Astrocyte of the hippocampus (primary cell): ENCODE results near the gene ASS1.
"Not testable (repeated sequence)": the region's sequence is repeated elsewhere in the genome, so short reads cannot be mapped to it uniquely, and the experiment has no call there.

Source experiments
- DNase-seq: peaks from one replicate; pipeline ENCODE4 v3.0.0; 2011; ENCODE audit warnings: low read depth, low spot score

The ASS1 gene

GRCh38 chr9:130444565-130445221 lies at the start of gene ASS1:
Gene ASS1, plus strand, starts transcription at chr9:130444961. Its CDS starts 7,268 bp downstream, at chr9:130452229.
- peak; percentile 52 for DNase-seq

DNA sequence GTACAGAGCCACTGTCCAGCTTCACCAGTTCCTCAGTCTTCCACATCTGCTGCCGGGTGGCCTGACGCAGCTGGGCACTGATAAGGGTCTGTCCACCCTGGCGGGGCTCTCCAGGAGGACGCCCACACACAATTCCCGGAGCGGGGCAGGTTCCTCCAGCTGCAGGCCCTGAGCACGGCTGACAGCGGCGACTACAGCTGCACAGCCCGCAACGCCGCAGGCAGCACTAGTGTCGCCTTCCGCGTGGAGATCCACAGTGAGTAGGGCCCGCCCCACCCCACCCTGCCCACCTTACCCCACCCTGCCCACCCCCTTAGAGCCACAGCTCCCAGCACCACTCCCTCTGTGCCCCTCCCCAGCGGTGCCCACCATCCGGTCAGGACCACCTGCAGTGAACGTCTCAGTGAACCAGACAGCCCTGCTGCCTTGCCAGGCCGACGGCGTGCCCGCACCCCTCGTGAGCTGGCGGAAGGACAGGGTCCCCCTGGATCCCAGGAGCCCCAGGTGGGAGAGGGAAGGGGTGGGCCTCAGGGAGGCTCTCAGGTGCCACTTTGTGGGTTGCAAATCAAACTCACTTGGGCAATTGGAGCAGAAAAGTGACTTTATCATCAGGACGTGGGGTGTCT lies 48.8 kb upstream of the ASS1 start:
- no peak for DNase-seq

GRCh38 chr9:130396581-130396980 lies 48.2 kb upstream of the ASS1 start:
- DNase-seq = no peak

GRCh38 chr9:130398487-130399240 lies 46.1 kb upstream of the ASS1 start:
- DNase-seq = no peak

- DNase-seq = no peak
These were observed 45.0 kb upstream of the ASS1 start for GRCh38 chr9:130399768-130400167.

GRCh38 chr9:130400870-130401269 lies 43.9 kb upstream of the ASS1 start:
- DNase-seq = no peak

DNA sequence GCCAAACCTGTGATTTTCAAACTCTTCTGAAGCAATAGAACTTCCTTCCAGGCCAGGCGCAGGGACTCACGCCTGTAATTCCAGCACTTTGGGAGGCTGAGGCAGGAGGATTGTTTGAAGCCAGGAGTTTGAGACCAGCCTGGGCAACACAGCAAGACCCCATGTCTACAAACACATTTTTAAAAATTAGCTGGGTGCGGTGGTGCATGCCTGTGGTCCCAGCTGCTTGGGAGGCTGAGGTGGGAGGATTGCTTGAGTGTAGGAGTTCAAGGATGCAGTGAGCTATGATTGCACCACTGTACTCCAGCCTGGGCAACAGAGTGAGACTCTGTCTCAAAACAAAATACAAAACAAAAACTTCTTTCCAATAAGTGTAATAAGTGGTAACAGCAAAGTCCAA lies 43.0 kb upstream of the ASS1 start:
- not testable (repeated sequence) for DNase-seq

DNA sequence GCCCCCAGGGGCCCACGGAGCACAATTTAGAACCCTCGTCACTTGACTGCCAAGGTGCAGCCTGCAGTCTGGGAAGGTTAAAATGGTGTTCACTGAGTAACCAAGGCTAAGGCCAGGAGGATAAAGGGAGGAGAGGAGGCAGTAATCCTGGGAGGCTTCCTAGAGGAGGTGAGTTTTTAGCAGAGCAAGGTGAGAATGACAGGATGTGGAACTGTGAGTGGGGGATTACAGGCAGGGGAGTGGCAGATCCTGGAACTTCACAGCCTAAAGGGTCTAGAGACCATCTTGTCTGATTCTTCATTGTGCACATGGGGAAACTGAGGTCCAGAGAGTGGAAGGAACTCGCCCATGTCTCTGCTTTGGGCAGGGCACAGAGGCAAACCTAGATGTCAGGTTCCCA lies 42.5 kb upstream of the ASS1 start:
- DNase-seq = no peak

GRCh38 chr9:130402645-130403440 lies 41.9 kb upstream of the ASS1 start:
- DNase-seq = no peak

GRCh38 chr9:130405657-130406257 lies 39.0 kb upstream of the ASS1 start:
- no peak for DNase-seq

DNA sequence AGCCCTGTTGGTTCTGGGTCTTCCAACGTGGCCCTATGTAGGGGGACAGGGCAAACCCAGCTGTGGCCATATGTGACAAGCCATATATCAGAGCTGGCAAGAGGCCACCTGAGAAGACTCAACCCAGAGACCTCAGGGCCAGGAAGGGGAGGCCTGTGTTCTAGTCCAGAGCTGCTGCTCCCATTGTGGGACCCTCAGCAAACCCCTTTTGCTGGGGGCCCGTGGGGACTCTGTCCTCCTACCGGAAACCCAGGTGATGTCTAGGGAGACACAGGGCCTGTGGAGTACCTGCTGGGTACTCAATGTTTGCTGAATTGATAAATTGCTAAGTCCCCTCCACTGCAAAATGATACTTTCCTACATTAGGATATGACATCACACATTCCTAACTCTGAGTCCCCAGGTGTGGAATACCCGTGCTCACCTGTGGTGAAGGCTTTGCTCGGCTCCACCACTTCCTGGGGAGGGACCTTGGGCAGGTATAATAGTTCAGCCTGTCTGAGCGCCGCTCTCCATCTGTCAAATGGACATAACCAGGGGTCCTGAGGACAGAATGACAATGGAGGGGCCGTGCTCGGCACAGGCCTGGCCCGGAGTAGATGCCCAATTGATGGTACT lies 38.4 kb upstream of the ASS1 start:
- no peak for DNase-seq

GRCh38 chr9:130407916-130408663 lies 36.7 kb upstream of the ASS1 start:
- no peak for DNase-seq

DNA sequence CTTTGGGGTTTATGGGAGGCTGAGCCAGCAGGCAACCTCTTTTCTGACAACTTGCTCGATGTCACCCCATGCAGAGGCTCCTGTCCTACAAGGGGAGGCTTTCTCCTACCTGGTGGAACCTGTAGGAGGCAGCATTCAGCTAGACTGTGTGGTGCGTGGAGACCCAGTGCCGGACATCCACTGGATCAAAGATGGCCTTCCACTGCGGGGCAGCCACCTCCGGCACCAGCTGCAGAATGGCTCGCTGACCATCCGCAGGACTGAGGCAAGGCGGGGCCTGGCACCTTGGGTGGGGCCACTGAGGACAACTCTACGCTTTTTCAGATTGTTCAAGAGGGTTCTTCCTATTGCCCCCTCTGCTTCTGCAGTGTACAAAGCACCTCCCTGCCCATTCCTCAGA lies 36.1 kb upstream of the ASS1 start:
- DNase-seq = no peak

DNA sequence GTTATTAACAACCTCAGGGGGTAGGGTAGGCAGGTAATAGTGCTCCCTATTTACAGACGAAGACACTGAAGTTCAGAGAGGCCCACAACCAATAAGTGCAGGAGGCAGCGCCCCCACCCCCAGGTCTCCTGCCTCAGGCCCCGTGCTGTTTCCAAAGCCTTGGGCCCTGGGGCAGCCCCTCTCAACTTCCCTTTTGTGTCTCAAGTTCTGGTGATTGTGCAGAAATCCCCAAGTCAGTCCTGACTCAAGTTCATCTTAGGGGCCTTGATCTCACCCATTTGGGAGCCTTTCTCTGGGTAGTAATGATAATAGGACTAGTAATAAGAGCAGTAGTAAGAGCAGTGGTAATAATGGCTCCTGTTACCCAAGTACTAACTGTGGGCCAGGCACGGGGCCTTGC lies 35.5 kb upstream of the ASS1 start:
- DNase-seq = no peak

DNA sequence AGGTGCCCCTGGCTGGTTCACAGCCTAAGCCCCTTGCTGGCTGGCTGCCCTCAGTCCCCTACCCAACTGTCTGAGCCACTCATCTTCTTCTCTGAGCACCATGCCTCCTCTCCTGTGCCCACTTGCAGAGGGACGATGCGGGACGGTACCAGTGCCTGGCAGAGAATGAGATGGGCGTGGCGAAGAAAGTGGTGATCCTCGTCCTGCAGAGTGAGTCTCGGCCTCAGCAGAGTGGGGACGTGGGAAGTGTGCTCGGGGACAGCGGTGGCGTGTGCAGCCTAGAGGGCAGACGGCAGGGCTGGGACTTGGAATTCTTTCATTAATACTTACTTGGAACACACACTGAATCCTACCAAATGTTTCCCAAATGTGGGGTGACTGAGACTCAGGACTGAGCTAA lies 34.3 kb upstream of the ASS1 start:
- no peak for DNase-seq

DNA sequence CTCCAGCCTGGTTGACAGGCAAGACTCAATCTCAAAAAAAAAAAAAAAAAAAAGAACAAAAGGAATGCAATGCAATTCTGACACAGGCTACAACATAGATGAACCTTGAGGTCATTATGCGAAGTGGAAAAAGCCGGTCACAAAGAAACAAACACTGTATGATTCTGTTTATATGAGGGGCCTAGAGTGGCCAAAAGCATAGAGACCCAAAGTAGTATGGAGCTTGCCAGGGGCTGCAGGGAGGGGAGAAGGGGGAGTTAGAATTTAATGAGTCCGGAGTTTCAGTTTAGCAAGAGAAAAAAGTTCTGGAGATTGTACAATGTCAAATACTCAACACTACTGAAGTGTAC lies 33.2 kb upstream of the ASS1 start:
- no peak for DNase-seq

GRCh38 chr9:130414081-130414731 lies 30.6 kb upstream of the ASS1 start:
- no peak for DNase-seq

- no peak for DNase-seq
These were observed 29.6 kb upstream of the ASS1 start for GRCh38 chr9:130414910-130415746.

DNA sequence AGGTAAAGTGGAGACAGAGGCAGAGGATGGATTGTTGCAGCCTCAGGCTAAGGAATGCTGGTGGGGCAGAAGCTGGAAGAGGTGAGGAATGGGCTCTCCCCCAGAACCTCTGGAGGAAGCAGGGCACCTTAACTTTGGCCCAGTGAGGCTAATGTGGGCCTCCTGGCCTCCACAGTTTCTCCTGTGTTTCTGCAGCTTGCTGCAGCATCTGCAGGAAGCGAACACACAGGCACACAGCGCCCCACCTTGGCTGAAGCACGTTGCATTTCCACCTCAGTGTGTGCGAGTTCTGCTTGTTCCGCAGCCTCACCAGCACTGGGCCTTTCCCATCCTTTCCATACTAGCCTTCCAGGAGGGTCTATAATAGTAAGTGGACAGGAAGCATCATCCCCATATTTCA lies 27.2 kb upstream of the ASS1 start:
- DNase-seq = no peak
